ENCODE measurements around the gene MRRF. TPM values are rescaled to one million over a fixed set of nuclear protein-coding genes. Genes with fewer than 3 reads are reported as not detected.

MRRF gene
- polyA plus RNA-seq, 1 donor (not counting 4 experiments of a cell fraction or from before 2014, with no cell fraction given), result 82.6 TPM

DNA sequence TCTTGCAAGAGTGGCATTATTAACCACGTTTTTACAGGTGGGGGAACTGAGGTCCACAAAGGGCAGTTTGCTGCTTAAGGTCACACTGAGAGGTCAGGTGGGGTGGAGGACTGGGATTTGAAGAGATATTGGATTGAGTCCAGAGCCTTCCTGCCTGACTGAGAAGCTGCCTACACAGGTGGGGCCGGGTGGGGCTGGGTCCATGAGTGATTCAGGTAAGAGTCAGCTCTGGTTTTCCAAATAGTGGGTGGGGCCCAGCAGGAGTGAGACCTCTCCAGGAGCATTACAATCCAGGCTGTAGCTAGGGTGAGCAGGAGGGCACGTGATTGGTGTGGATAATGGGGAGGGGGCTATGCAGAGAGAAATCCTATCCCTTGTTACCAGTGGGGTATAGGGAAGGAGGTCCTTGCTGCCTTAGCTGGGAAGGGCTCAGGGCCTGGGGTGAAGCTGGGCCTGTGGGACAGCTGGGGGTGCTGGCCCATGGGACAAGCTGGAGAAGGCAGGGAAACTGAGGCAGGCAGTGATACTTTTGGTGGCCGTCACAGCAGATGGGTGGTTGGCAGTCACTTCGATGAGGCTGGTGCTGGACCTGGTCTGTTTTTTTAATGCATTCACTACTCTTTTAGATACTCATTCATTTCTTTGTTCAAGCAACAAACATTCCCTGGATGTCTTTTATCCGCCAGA is 103.2 kb downstream of the MRRF start:
- Histone ChIP-seq H4K20me1 (ENCODE audit: control insufficient read depth, extremely low read depth, insufficient read depth, low read length) (no peaks in the 10 kb centered on the region), H3K4me1 (ENCODE audit: control insufficient read depth, extremely low read depth, insufficient read depth, low read length) (peaks cover 40% of the 10 kb centered on the region), H3K9ac (ENCODE audit: control insufficient read depth, extremely low read depth, insufficient read depth, low read length) (no peak overlapping the region), H3K4me3 (ENCODE audit: control insufficient read depth in 2 of 3, extremely low read depth in 1 of 3, insufficient read depth in 2 of 3, low read depth in 1 of 3, low read length in 3 of 3) (no peak overlapping the region), H2AFZ (ENCODE audit: control insufficient read depth, low read length) (no peak overlapping the region), H3K27me3 (ENCODE audit: control insufficient read depth, extremely low read depth, insufficient read depth, low read length) (no peaks in the 10 kb centered on the region), H3K79me2 (ENCODE audit: control insufficient read depth, insufficient read depth, low read length) (no peaks in the 10 kb centered on the region), H3K36me3 (ENCODE audit: control insufficient read depth in 2 of 2, extremely low read depth in 1 of 2, insufficient read depth in 2 of 2, low read length in 2 of 2) (no peaks in the 10 kb centered on the region), H3K4me2 (ENCODE audit: control insufficient read depth, extremely low read depth, insufficient read depth, low read depth, low read length) (peak overlapping the region; percentile 7), H3K9me1 (ENCODE audit: control insufficient read depth, extremely low read depth, insufficient read depth, low read length) (no peaks in the 10 kb centered on the region), H3K27ac (ENCODE audit: control insufficient read depth, insufficient read depth, low read length) (peak overlapping the region; percentile 53), H3K9me3 (ENCODE audit: control insufficient read depth, low read depth, low read length) (no peaks in the 10 kb centered on the region)
- TF ChIP-seq, protein P1, sequence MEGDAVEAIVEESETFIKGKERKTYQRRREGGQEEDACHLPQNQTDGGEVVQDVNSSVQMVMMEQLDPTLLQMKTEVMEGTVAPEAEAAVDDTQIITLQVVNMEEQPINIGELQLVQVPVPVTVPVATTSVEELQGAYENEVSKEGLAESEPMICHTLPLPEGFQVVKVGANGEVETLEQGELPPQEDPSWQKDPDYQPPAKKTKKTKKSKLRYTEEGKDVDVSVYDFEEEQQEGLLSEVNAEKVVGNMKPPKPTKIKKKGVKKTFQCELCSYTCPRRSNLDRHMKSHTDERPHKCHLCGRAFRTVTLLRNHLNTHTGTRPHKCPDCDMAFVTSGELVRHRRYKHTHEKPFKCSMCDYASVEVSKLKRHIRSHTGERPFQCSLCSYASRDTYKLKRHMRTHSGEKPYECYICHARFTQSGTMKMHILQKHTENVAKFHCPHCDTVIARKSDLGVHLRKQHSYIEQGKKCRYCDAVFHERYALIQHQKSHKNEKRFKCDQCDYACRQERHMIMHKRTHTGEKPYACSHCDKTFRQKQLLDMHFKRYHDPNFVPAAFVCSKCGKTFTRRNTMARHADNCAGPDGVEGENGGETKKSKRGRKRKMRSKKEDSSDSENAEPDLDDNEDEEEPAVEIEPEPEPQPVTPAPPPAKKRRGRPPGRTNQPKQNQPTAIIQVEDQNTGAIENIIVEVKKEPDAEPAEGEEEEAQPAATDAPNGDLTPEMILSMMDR (optimal IDR thresholded peaks at IDR 0.05 in 1 of 3, IDR thresholded peaks at IDR 0.05 in 1 of 3, conservative IDR thresholded peaks at IDR 0.05 in 1 of 3; ENCODE audit: extremely low read depth in 1 of 3, insufficient read depth in 2 of 3, low read length in 3 of 3), result no peak
- no peak for TF ChIP-seq EZH2 (IDR thresholded peaks at IDR 0.05; ENCODE audit: low read length)
- dilution Hi-C loops (cut with MboI; ENCODE audit: extremely low pct_ligation_motif_present, low sequenced_read_pairs), result no loop called here
- FAIRE-seq (peak; percentile 87), DNase-seq (ENCODE audit: low read depth, low spot score) (peak; percentile 57)

DNA sequence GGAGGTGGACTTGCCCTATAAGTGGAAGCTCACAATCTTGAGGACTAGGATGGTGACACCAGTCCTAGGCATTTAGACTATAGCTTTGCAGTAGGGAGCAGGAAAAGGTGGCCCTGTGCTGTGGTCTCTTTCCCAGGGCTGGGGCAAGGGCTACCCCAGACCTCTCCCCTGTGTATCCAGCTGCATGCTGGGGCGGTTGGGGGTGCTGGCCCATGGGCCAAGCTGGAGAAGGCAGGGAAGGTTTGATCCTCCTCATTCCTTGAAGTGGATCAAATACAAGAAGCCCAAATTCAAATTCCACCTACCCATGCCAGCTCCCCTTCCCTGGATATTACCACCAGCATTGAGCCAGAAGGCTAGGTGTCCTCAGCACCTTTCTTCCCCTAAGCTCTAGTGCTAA is 104.0 kb downstream of the MRRF start:
- Histone ChIP-seq H3K4me2 (ENCODE audit: control insufficient read depth, extremely low read depth, insufficient read depth, low read depth, low read length) (no peak overlapping the region), H2AFZ (ENCODE audit: control insufficient read depth, low read length) (no peak overlapping the region), H3K4me1 (ENCODE audit: control insufficient read depth, extremely low read depth, insufficient read depth, low read length) (peaks cover 40% of the 10 kb centered on the region), H3K79me2 (ENCODE audit: control insufficient read depth, insufficient read depth, low read length) (no peaks in the 10 kb centered on the region), H3K9me1 (ENCODE audit: control insufficient read depth, extremely low read depth, insufficient read depth, low read length) (no peaks in the 10 kb centered on the region), H3K9me3 (ENCODE audit: control insufficient read depth, low read depth, low read length) (no peaks in the 10 kb centered on the region), H3K27me3 (ENCODE audit: control insufficient read depth, extremely low read depth, insufficient read depth, low read length) (no peaks in the 10 kb centered on the region), H3K27ac (ENCODE audit: control insufficient read depth, insufficient read depth, low read length) (peak overlapping the region; percentile 53), H3K36me3 (ENCODE audit: control insufficient read depth in 2 of 2, extremely low read depth in 1 of 2, insufficient read depth in 2 of 2, low read length in 2 of 2) (no peaks in the 10 kb centered on the region), H3K4me3 (ENCODE audit: control insufficient read depth in 2 of 3, extremely low read depth in 1 of 3, insufficient read depth in 2 of 3, low read depth in 1 of 3, low read length in 3 of 3) (no peak overlapping the region), H4K20me1 (ENCODE audit: control insufficient read depth, extremely low read depth, insufficient read depth, low read length) (no peaks in the 10 kb centered on the region), H3K9ac (ENCODE audit: control insufficient read depth, extremely low read depth, insufficient read depth, low read length) (no peak overlapping the region)
- DNase-seq (ENCODE audit: low read depth, low spot score), result no peak
- FAIRE-seq, result no peak
- dilution Hi-C loops (cut with MboI; ENCODE audit: extremely low pct_ligation_motif_present, low sequenced_read_pairs), result no loop called here
- no peak for TF ChIP-seq EZH2 (IDR thresholded peaks at IDR 0.05; ENCODE audit: low read length)
- TF ChIP-seq, protein P1 (optimal IDR thresholded peaks at IDR 0.05 in 1 of 3, IDR thresholded peaks at IDR 0.05 in 1 of 3, conservative IDR thresholded peaks at IDR 0.05 in 1 of 3; ENCODE audit: extremely low read depth in 1 of 3, insufficient read depth in 2 of 3, low read length in 3 of 3), result no peak

All from keratinocyte (primary cell).